GM19324 (cell line): ENCODE measurements around the gene KRTAP10-1.
"Not testable (repeated sequence)": the region's sequence is repeated elsewhere in the genome, so short reads cannot be mapped to it uniquely, and the experiment has no call there.

Experiments used
- ATAC-seq: cut with Tn5 transposase; IDR thresholded peaks from one replicate; pipeline ENCODE4 v1.9.1; 2021; ENCODE audit warnings: mild to moderate bottlenecking, moderate library complexity; ENCODE audit not compliant: unreplicated experiment, low FRiP score

The KRTAP10-1 gene

DNA sequence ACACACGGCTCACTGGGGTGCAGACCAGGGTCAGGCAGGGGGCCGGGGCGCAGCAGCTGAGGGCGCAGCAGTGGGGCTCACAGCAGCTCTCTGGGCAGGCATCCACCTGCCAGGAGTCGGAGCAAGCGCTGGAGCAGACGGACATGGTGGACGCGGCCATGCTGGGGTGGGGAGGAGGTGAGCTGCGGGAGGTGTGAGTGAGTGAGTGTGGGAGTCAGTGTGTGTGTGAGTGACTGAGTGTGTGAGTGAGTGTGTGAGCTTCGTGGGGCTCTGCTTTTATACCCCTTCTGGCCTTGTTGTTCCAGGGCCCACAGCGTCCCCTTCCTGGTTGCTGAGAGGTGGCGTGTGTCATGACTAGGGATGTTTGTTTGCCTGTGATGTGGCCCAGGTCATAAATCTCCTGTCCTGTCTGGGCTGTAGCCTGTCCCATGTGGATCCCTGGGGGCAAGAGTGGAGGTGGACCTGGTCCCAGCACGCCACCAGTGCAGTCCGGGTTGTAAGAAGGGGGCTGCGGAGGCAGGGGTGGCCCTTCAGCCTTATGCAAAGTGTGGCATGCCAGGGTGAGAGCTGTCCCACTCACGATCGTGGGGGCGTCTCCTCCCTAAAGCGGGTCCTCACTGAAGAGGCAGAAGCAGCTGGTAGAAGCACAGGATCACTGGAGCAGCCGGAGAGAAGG, at the start of gene KRTAP10-1:
KRTAP10-1 (minus strand) TSS at position 205 of the 676 bp plus-strand sequence; CDS start at position 160, 45 bp downstream.
- no peak for ATAC-seq

- no peak for ATAC-seq
Observed at GRCh38 chr21:44589094-44589493, 49.1 kb upstream of the KRTAP10-1 start.

- ATAC-seq, result no peak
Observed at GRCh38 chr21:44585892-44586291, 45.9 kb upstream of the KRTAP10-1 start.

- ATAC-seq, result no peak
Observed at GRCh38 chr21:44583800-44584147, 43.8 kb upstream of the KRTAP10-1 start.

- ATAC-seq, result no peak
Observed at GRCh38 chr21:44583089-44583799, 43.2 kb upstream of the KRTAP10-1 start.

GRCh38 chr21:44582055-44582454, 42.1 kb upstream of the KRTAP10-1 start:
- ATAC-seq, result no peak

DNA sequence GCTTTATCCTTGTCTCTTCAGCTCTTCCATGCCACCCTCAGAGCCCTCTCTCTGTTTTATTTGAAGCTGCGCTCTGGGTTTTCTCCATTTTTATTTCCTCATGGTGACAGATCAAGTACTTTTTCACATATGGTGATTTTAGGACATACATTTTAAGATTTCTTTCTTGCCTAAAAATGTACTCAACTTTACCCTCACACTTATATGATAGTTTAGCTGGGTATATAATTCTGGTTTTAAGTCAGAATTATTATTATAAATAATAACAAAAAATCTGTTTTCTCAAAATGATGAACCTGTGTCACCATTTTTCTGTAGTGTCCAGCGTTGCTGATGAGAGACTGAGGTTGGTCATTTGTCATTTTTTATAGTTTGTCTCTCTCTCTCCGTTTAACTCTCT, 41.2 kb upstream of the KRTAP10-1 start:
- no peak for ATAC-seq

DNA sequence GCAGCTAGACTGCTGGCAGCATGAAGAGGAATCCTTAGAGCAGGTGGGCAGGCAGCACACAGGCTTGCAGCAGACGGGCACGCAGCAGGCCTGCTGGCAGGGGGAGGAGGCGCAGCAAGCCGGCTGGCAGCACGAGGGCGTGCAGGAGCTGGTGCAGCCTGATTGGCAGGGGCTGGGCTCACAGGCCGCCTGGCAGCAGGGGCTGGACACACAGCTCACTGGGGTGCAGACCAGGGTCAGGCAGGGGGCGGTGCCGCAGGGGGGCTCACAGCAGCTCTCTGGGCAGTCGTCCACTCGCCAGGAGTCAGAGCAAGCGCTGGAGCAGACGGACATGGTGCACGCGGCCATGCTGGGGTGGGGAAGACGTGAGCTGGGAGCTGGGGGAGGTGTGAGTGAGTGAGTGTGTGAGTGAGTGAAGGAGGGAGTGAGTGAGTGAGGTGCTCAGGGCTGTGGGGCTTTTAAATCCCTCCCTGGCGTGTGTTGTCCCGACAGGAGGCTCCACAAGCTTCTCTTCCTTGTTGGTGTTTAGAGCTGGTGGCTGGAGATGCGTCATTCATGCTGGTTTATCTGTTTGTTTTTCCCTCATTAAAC, 40.3 kb upstream of the KRTAP10-1 start, which contains the start of gene KRTAP10-5:
KRTAP10-5 (minus strand) TSS at position 374 of the 591 bp plus-strand sequence; CDS start at position 348, 26 bp downstream.
- not testable (repeated sequence) for ATAC-seq

- no peak for ATAC-seq
Observed at GRCh38 chr21:44579833-44580144, 39.8 kb upstream of the KRTAP10-1 start.

DNA sequence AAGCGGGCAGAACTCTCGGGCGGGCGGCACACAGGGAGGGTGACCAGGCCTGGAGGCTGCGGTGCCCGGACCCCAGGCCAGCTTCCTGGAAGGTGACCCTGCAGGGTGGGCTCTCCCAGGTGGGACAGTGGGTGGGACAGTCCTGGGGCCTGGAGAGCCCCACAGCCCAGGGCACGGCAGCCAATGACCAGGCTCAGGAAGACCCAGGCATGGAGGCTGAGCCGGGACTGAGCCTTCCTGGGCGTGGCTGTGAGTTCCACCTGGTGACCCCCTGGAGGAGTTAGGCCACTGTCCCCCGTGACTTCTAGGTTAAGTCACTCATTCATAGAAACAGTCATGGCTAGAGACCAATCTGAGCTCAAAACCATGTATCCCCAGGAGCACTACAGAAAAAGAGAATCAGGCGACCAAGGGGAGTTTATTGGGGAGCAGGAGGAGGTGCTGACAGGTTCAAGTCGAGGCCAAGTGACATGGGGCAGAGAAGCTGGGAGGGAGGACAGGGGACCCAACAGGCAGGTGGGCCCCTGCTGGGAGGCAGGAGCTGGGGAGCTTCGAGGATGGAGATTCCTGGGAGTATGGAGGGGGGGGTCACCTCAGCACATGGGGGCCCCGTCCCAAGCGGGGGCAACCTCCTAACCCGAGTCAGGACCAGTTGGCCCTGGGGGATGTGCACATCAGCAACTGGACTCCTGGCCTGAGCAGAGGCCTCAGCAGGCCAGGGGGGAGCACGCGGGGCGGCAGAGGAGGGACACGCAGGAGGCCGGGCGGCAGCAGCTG, 39.2 kb upstream of the KRTAP10-1 start:
- no peak for ATAC-seq

DNA sequence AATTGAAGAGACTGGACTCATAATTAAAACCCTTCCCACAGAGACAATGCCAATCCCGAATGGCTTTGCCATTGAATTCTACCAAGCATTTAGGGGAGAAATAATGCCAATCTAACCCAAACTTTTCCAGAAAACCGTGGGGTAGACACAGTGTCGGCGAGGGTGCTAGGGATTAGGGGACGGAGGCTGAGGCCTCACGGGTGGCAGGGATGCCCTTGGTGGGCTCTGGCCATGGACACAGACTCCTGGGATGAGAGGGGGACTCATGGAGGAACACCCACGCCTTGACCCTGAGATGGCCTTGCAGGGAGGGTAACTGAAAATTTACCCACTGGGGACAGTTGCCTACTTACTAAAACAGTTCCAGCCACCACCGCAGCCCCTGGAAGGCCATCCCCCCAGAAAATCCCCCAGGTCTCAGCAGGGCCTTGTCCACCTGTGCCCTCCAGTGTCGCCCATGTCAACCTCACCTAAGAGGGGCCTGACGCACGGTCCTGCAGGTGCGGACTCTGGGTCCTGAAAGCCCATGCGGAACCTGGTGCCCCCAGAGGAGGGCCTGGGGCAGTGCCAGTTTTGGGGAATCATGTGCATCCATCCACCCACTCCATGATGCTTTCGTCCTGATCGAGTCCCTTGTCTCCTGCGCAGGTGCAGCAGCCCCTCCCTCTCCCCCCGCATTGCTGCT, 38.5 kb upstream of the KRTAP10-1 start:
- no peak for ATAC-seq

DNA sequence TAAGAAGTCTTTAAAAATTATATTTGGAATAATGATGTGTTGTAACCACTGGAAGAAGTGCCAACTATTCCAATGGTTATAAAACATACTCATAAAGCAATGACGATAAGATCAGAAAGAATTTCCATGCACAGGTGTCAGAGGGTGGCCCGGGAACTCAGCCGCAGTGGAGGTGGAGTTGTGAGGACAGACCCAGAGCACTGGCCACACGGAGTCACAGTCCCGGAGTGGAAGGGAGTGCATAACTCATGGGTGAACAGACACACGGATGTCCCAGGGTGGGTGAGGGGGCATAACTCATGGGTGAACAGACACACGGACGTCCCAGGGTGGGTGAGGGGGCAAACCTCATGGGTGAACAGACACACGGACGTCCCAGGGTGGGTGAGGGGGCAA, 36.0 kb upstream of the KRTAP10-1 start:
- no peak for ATAC-seq

GRCh38 chr21:44575307-44576024, 35.5 kb upstream of the KRTAP10-1 start:
- no peak for ATAC-seq

- no peak for ATAC-seq
Observed at GRCh38 chr21:44574457-44575306, 34.7 kb upstream of the KRTAP10-1 start.

DNA sequence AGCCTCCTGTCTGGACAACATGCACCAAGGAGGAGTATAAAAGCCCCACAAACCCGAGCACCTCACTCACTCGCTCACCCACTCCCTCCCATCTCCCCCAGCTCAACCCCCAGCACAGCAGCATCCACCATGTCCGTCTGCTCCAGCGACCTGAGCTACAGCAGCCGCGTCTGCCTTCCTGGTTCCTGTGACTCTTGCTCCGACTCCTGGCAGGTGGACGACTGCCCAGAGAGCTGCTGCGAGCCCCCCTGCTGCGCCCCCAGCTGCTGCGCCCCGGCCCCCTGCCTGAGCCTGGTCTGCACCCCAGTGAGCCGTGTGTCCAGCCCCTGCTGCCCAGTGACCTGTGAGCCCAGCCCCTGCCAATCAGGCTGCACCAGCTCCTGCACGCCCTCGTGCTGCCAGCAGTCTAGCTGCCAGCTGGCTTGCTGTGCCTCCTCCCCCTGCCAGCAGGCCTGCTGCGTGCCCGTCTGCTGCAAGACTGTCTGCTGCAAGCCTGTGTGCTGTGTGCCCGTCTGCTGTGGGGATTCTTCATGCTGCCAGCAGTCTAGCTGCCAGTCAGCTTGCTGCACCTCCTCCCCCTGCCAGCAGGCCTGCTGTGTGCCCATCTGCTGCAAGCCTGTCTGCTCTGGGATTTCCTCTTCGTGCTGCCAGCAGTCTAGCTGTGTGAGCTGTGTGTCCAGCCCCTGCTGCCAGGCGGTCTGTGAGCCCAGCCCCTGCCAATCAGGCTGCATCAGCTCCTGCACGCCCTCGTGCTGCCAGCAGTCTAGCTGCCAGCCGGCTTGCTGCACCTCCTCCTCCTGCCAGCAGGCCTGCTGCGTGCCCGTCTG, 33.8 kb upstream of the KRTAP10-1 start, which contains the start of gene KRTAP10-4:
KRTAP10-4 (plus strand) TSS at position 100 of the 827 bp plus-strand sequence; CDS start at position 130, 30 bp downstream.
- ATAC-seq, result not testable (repeated sequence)

DNA sequence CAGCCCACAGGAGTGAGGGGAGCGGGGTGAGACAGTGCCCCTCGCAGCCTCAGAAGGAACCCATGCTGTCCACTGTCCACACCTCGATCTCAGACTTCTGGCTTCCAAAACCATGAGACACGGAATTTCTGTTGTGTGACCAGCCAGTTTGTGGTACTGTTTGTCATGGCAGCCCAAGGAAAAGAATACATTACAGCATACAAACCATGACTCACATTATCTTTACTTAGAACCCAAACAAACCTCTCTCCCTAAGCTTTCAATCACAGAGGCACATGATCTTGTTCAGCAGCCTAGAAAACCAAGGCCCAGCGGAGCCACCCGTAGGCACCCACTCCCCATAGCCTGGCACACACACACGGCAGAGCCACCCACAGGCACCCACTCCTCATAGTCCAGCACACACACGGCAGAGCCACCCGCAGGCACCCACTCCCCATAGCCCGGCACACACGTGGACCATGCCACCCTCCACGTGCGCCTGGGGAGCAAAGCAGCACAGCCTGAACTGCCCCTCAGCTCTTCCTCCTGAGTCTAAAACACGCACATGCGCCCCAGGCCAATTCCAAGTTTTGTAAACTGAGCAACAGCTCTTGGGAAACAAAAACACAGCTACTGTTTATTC, 33.1 kb upstream of the KRTAP10-1 start:
- no peak for ATAC-seq
